Measurements from ENCODE around the gene PPP1R10. TPM values are rescaled to one million over a fixed set of nuclear protein-coding genes. Genes with fewer than 3 reads are reported as not detected.

The PPP1R10 gene
- total RNA-seq, 1 donor from 2014 or later, result 38.6 TPM

- H2AFZ ChIP-seq (replicated peaks), result no peak overlapping the region
- no peak overlapping the region for H3K27ac ChIP-seq
Observed at GRCh38 chr6:30618270-30618797, 1.3 kb upstream of the PPP1R10 start.

GRCh38 chr6:30617565-30618269, 674 bp upstream of the PPP1R10 start, which contains the start of gene MRPS18B:
MRPS18B (plus strand) TSS chr6:30617840; CDS start chr6:30617866, 26 bp downstream.
- Histone ChIP-seq H3K27ac (peak within 1 kb of the TSS; percentile 100), H3K4me3 (peak within 1 kb of the TSS; percentile 85), H4K20me1 (ENCODE audit: low read depth) (peaks cover 27% of the 10 kb centered on the region), H3K36me3 (peaks cover 10% of the 10 kb centered on the region), H3K79me2 (ENCODE audit: low read depth) (peaks cover 63% of the 10 kb centered on the region), H3K27me3 (no peaks in the 10 kb centered on the region), H3K4me1 (peaks cover 19% of the 10 kb centered on the region), H3K4me2 (peak within 1 kb of the TSS; percentile 98), H3F3A (ENCODE audit: low read depth) (peaks cover 41% of the 10 kb centered on the region), H3K9ac (peak within 1 kb of the TSS; percentile 99), H3K9me3 (ENCODE audit: low read depth) (no peaks in the 10 kb centered on the region), H2AFZ (replicated peaks) (peak within 1 kb of the TSS; percentile 92)
- Mint-ChIP-seq H3K9me3 (peaks cover 7% of the 10 kb centered on the region), H3K27me3 (ENCODE audit: insufficient read depth, low read depth) (peaks cover 25% of the 10 kb centered on the region), H3K27ac (peak within 1 kb of the TSS; percentile 98), H3K4me1 (peaks cover 37% of the 10 kb centered on the region), H3K36me3 (peaks cover 29% of the 10 kb centered on the region), H3K4me3 (peak within 1 kb of the TSS; percentile 96)
- TF ChIP-seq CTCF (IDR thresholded peaks at IDR 0.05), result no peak
- TF ChIP-seq EZH2 (IDR thresholded peaks at IDR 0.05), result no peak
- TF ChIP-seq EZH2phosphoT487 (IDR thresholded peaks at IDR 0.05), result no peak
- peak; percentile 97 for DNase-seq (ENCODE audit: low spot score)

More at GRCh38 chr6:30618270-30618797, 1.3 kb upstream of the PPP1R10 start:
- Histone ChIP-seq H3K9ac (peak overlapping the region; percentile 78), H3F3A (ENCODE audit: low read depth) (peaks cover 35% of the 10 kb centered on the region), H3K4me2 (peak overlapping the region; percentile 98), H3K4me3 (peak overlapping the region; percentile 85), H3K27me3 (no peaks in the 10 kb centered on the region), H4K20me1 (ENCODE audit: low read depth) (peaks cover 21% of the 10 kb centered on the region), H3K36me3 (peaks cover 10% of the 10 kb centered on the region), H3K9me3 (ENCODE audit: low read depth) (no peaks in the 10 kb centered on the region), H3K4me1 (peaks cover 13% of the 10 kb centered on the region), H3K79me2 (ENCODE audit: low read depth) (peaks cover 57% of the 10 kb centered on the region)
- H3K4me3 Mint-ChIP-seq, result peak overlapping the region; percentile 96
- no peak for DNase-seq (ENCODE audit: low spot score)
- H3K4me1 Mint-ChIP-seq, result peaks cover 31% of the 10 kb centered on the region
- peak overlapping the region; percentile 91 for H3K27ac Mint-ChIP-seq
- H3K27me3 Mint-ChIP-seq (ENCODE audit: insufficient read depth, low read depth), result peaks cover 24% of the 10 kb centered on the region
- peaks cover 29% of the 10 kb centered on the region for H3K36me3 Mint-ChIP-seq
- H3K9me3 Mint-ChIP-seq, result peaks cover 7% of the 10 kb centered on the region
- TF ChIP-seq EZH2phosphoT487 (IDR thresholded peaks at IDR 0.05) (no peak), CTCF (IDR thresholded peaks at IDR 0.05) (no peak), EZH2 (IDR thresholded peaks at IDR 0.05) (no peak)

- H3K79me2 ChIP-seq (ENCODE audit: low read depth), result peaks cover 79% of the 10 kb centered on the region
- peaks cover 10% of the 10 kb centered on the region for H3K36me3 ChIP-seq
- H4K20me1 ChIP-seq (ENCODE audit: low read depth), result peaks cover 42% of the 10 kb centered on the region
- H3K27me3 ChIP-seq, result no peaks in the 10 kb centered on the region
- H3K4me2 ChIP-seq, result peak overlapping the region; percentile 97
- no peaks in the 10 kb centered on the region for H3K9me3 ChIP-seq (ENCODE audit: low read depth)
- peak overlapping the region; percentile 100 for H3K27ac ChIP-seq
- peaks cover 50% of the 10 kb centered on the region for H3K4me1 Mint-ChIP-seq
- H2AFZ ChIP-seq (replicated peaks), result no peak overlapping the region
- peak overlapping the region; percentile 77 for H3K4me3 ChIP-seq
- H3K9me3 Mint-ChIP-seq, result peaks cover 7% of the 10 kb centered on the region
- H3K27me3 Mint-ChIP-seq (ENCODE audit: insufficient read depth, low read depth), result peaks cover 25% of the 10 kb centered on the region
- peaks cover 50% of the 10 kb centered on the region for H3F3A ChIP-seq (ENCODE audit: low read depth)
- peaks cover 29% of the 10 kb centered on the region for H3K36me3 Mint-ChIP-seq
- H3K4me3 Mint-ChIP-seq, result peak overlapping the region; percentile 96
- peak overlapping the region; percentile 98 for H3K27ac Mint-ChIP-seq
- DNase-seq (ENCODE audit: low spot score), result peak; percentile 51
- H3K4me1 ChIP-seq, result peaks cover 23% of the 10 kb centered on the region
- no peak for TF ChIP-seq EZH2phosphoT487 (IDR thresholded peaks at IDR 0.05)
- TF ChIP-seq EZH2 (IDR thresholded peaks at IDR 0.05), result no peak
- no peak for TF ChIP-seq CTCF (IDR thresholded peaks at IDR 0.05)
- H3K9ac ChIP-seq, result peak overlapping the region; percentile 99
Observed at GRCh38 chr6:30615958-30616810, 859 bp downstream of the PPP1R10 start.
